Measurements from ENCODE around the gene PACC1.

The PACC1 gene

DNA sequence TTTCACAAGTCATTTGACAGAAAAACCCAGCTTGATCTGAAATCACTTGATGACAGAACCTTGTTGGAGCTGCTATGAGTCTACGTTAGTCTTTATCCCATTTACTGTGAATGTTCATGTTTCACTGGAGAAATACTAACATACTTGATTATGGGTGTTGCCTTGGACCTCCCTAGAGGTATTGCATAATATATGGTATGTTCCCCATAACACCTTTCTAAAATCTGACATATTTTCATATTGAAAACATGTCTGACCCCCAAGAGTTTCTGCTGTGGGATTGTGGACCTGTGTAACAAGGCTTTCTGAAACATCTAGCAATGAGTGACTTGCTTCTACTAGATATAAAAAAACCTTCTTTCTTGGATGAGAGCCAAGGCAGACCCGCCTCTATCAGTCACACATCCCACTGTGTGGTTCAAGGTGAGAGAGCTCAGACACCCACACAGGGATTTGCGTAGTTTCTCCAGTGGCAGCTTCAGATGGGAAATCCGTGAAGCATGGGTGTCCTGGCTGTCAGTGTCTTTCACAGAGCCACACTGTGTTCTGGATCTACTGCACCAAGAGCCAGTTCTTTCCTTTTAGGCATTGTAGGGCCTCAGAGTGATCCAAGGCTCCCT lies 22.6 kb upstream of the PACC1 start:
- no peak for DNase-seq

DNA sequence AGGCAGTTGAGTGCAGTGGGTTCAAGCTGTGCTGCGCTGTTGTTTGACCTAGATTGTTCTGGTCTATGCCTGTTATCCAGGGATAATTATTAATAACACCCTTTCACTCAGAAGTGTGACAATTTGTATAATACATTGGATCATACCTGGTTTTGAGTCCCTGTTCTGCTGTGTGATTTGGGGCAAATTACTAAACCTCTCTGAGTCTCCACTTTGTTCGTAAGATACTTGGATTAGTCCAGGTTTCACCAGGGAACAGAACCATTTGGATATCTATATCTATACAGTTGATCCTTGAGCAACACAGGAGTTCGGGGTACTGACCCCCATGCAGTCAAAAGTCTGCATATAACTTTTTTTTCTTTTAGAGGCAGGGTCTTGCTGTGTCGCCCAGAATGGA lies 20.3 kb upstream of the PACC1 start:
- no peak for DNase-seq

DNA sequence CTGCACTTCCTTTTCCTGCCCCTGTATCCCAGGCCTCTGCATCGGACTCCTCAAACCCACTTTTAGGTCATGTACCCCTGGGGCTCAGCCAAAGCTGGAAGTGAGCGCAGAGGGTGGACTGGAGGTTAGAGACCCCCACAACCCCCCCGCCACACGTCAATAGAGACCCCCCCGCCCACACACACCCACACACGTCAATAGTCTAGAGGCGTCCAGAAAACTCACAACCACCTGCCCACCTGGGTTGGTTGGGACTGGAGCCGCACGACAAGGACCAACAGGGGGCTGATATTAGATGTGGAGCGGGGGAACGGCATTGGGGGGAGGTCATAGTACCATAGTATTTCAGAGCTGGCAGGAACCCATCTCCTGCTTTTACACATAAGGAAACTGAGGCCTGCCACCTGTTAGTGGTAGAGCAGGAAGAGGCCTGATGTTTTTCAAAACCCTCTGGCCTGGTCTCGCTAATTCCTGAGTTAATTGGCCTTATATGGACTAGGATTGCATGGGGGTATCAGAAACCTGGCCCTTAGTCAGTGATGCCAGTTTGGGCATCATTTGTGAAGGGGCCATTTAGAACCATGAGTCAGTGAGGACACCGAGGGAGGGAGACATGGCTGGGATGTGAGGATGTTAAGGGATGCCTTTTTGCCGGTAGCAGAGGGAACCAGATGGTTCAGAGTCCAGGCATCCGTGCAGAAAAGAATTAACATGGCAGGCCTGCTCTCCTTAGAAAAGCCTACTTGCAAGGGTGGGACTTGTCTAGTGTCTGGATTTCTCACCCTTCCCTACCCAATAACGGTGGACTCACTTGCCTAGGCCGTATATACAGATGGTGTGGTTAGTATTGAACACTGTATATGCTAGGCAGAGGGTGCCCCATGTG lies 19.1 kb upstream of the PACC1 start:
- DNase-seq = no peak

GRCh38 chr1:212432661-212433576 lies 18.2 kb upstream of the PACC1 start, which contains the start of gene NENF:
Gene NENF, plus strand, starts transcription at chr1:212432920. Its CDS starts 24 bp downstream, at chr1:212432944.
- peak; percentile 89 for DNase-seq

GRCh38 chr1:212432272-212432660 lies 17.6 kb upstream of the PACC1 start:
- no peak for DNase-seq

- no peak for DNase-seq
These were observed 17.0 kb upstream of the PACC1 start for GRCh38 chr1:212431644-212432043.

- no peak for DNase-seq
These were observed 16.3 kb upstream of the PACC1 start for GRCh38 chr1:212430955-212431394.

- DNase-seq = no peak
These were observed 15.7 kb upstream of the PACC1 start for GRCh38 chr1:212430416-212430815.

DNA sequence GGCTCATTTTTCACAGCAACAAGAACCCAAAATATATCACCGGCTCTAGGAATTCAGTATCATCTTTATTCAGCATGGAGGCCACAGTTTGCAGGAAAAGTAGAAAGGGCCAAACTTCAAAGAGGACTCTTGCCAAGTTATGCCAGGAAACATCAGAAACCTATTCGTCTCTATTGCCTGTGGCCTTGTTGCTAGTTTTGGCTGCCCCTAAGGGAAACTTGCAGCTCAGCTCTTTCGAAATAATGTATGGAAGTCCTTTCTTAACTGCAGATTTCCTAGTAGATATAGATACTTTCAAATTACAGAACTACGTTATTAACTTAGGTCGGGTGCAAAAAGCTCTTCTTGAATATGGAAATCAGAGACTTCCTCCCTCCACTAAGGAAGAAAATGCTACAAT lies 13.8 kb upstream of the PACC1 start:
- no peak for DNase-seq

DNA sequence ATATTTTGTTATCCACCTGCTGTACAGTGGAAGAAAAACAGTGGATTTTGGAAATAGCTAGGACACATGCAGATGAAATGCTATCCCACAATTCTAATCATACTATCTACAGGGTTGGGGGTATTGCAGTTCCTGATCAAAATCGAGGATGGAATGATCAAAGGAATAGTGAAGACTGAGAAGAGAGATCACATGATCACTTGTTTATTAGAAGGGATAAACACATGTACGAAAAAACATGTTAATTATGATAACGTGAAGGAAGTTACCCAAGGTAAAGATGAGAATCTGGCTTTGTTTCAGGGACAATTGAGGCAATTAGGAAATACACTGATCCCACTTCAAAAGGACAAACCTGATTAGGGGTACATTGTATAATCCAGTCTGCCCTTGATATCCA lies 9.2 kb upstream of the PACC1 start:
- no peak for DNase-seq

DNA sequence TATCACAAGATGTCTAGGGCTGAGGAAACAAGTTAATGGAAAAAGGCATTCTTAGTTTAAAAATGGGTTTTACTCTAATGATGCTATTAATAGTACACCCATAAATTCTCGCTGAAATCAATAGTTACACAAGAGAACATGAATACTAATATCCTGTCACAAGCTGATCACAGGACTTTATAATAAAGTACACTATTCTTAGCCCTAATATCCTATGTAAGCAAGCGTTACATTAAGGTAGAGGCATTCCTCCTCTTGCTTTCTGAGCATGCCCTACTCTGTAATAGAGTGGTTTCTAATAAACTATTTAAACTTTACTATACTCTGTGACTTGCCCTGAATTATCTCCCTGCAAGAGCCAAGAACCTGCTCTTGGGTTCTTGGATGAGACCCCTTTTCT lies 6.5 kb upstream of the PACC1 start:
- DNase-seq = no peak

GRCh38 chr1:212415107-212415841 lies 588 bp upstream of the PACC1 start:
- no peak for DNase-seq

GRCh38 chr1:212413902-212414327 lies 771 bp downstream of the PACC1 start:
- peak; percentile 66 for DNase-seq

GRCh38 chr1:212412374-212412773 lies 2.3 kb downstream of the PACC1 start:
- DNase-seq = no peak

GRCh38 chr1:212410231-212410820 lies 4.4 kb downstream of the PACC1 start:
- DNase-seq = no peak

DNA sequence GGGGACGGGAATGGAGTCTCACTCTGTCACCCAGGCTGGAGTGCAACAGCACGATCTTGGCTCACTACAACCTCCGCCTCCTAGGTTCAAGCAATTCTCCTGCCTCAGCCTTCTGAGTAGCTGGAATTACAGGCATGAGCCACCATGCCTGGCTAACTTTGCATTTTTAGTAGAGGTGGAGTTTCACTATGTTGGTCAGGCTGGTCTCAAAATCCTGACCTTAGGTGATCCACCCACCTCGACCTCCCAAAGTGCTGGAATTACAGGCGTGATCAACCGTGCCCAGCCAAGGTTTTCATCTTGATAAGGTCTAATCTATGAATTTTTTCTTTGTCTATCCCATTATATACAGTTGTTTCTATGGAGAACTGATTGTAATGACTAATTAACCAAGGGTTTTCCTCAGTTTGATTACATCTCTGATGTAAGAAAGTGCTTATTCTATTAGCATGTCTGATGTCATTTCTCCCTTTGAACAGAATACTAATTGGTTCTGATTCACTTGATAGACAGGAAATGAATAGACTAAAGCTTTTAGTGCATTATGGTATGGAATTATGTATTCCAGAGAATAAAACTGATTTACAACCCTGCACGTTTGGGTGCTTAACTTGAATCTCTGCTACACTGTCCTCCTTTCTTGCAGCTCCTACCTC lies 11.9 kb downstream of the PACC1 start:
- DNase-seq = no peak

DNA sequence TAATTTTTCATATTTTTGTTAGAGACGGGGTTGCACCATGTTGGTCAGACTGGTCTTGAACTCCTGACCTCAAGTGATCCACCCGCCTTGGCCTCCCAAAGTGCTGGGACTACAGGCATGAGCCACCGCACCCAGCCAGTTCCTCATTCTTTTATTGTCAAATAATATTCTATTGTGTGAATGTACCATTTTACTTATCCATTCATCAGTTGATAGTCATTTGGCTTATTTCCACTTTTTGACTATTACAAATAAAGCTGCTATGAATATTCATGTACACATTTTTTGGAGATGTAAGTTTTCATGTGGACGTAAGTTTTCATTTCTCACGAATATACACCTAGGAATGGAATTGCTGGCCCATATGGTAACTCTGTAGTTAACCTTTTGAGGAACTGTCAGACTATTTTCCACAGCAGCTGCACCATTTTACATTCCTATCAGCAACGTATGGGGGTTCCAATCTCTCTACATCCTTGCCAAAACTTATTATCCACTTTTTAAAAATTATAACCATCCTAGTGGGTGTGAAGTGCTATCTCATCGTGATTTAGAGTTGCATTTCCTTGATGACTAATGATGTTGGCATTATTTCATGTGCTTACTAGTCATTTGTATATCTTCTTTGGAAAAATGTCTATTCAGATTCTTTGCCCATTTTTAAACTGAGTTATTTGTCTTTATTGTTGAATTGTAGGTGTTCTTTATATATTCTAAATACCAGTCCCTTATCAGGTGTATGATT lies 12.7 kb downstream of the PACC1 start:
- no peak for DNase-seq

DNA sequence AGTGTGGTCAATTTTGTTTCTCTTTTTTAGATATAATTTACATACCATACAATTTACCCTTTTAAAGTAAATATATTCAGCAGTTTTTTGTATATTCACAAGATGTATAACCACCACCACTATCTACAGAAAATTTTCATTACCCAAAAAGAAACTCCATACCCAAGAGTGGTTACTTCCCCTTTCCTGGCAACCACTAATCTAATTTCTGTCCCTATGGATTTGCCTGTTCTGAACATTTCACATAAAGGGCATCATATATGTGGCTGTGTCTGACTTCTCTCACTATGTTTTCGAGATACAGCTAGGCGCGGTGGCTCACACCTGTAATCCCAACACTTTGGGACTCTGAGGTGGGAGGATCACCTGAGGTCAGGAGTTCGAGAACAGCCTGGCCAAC lies 13.6 kb downstream of the PACC1 start:
- DNase-seq = no peak

GRCh38 chr1:212397171-212397570 lies 17.5 kb downstream of the PACC1 start:
- DNase-seq = no peak

- no peak for DNase-seq
These were observed 18.0 kb downstream of the PACC1 start for GRCh38 chr1:212396638-212397037.

Data from right forelimb (tissue), 1 donor.